H9 (cell line): ENCODE measurements around the gene FUT8. TPM values are rescaled to one million over a fixed set of nuclear protein-coding genes. Genes with fewer than 3 reads are reported as not detected.

Experiments
- DNase-seq: peaks from one replicate; pipeline ENCODE4 v3.0.0-alpha.2; 2017
- H2AFZ ChIP-seq: one replicate; pipeline ENCODE4 v1.6.1; 2013; ENCODE audit warnings: mild to moderate bottlenecking, low read length, control low read depth, moderate library complexity
- H2AK5ac ChIP-seq: 2 replicates; pipeline ENCODE4 v1.6.1; 2013; ENCODE audit warnings: low read length, control low read depth, mixed read lengths; ENCODE audit not compliant: insufficient read length
- H2BK120ac ChIP-seq: one replicate; pipeline ENCODE4 v1.6.1; 2013; ENCODE audit warnings: low read depth, mild to moderate bottlenecking, low read length, control low read depth, inconsistent platforms; ENCODE audit not compliant: poor library complexity, severe bottlenecking
- H2BK12ac ChIP-seq: 2 replicates; pipeline ENCODE4 v1.6.1; 2013; ENCODE audit warnings: low read length, control low read depth, mixed read lengths, low read depth; ENCODE audit not compliant: insufficient read length
- H2BK15ac ChIP-seq: 2 replicates; pipeline ENCODE4 v1.6.1; 2013; ENCODE audit warnings: low read depth, low read length, control low read depth
- H2BK20ac ChIP-seq: one replicate; pipeline ENCODE4 v1.6.1; 2013; ENCODE audit warnings: low read depth, mild to moderate bottlenecking, low read length, control low read depth, inconsistent platforms; ENCODE audit not compliant: poor library complexity, severe bottlenecking
- H2BK5ac ChIP-seq: 2 replicates; pipeline ENCODE4 v1.6.1; 2013; ENCODE audit warnings: low read length, control low read depth, mixed read lengths; ENCODE audit not compliant: insufficient read length
- H3K14ac ChIP-seq: 2 replicates; pipeline ENCODE4 v1.6.1; 2013; ENCODE audit warnings: low read length, control low read depth; ENCODE audit not compliant: insufficient read depth
- H3K18ac ChIP-seq: 2 replicates; pipeline ENCODE4 v1.6.1; 2013; ENCODE audit warnings: low read depth, mild to moderate bottlenecking, mixed read lengths, low read length, control low read depth; ENCODE audit not compliant: insufficient read length
- H3K23ac ChIP-seq: 2 replicates; pipeline ENCODE4 v1.6.1; 2013; ENCODE audit warnings: low read length, control low read depth, mixed read lengths, low read depth; ENCODE audit not compliant: insufficient read length
- H3K23me2 ChIP-seq: 2 replicates; pipeline ENCODE4 v1.6.1; 2013; ENCODE audit warnings: low read depth, mild to moderate bottlenecking, mixed read lengths, low read length, control low read depth; ENCODE audit not compliant: insufficient read length, poor library complexity, severe bottlenecking
- H3K27ac ChIP-seq: 2 replicates; pipeline ENCODE4 v1.5.1; 2013; ENCODE audit warnings: low read length, control low read depth, mixed read lengths, low read depth; ENCODE audit not compliant: insufficient read length
- H3K27me3 ChIP-seq: 2 replicates; pipeline ENCODE4 v1.6.1; 2013; ENCODE audit warnings: low read length, control low read depth, inconsistent platforms; ENCODE audit not compliant: insufficient read depth
- H3K4ac ChIP-seq: 2 replicates; pipeline ENCODE4 v1.6.1; 2013; ENCODE audit warnings: low read depth, mild to moderate bottlenecking, control low read depth, inconsistent platforms, low read length, moderate library complexity
- H3K4me1 ChIP-seq: 2 replicates; pipeline ENCODE4 v1.6.1; 2013; ENCODE audit warnings: low read length, control low read depth, inconsistent platforms; ENCODE audit not compliant: insufficient read depth
- H3K4me2 ChIP-seq: 2 replicates; pipeline ENCODE4 v1.6.1; 2013; ENCODE audit warnings: low read length, control low read depth, mixed read lengths; ENCODE audit not compliant: insufficient read length, insufficient read depth
- H3K56ac ChIP-seq: 2 replicates; pipeline ENCODE4 v1.6.1; 2013; ENCODE audit warnings: low read depth, mild to moderate bottlenecking, mixed read lengths, low read length, control low read depth; ENCODE audit not compliant: insufficient read length
- H3K79me1 ChIP-seq: 2 replicates; pipeline ENCODE4 v1.6.1; 2013; ENCODE audit warnings: low read depth, mild to moderate bottlenecking, moderate library complexity, low read length, control low read depth, inconsistent platforms; ENCODE audit not compliant: insufficient read depth, poor library complexity, severe bottlenecking
- H3K79me2 ChIP-seq: 2 replicates; pipeline ENCODE4 v1.6.1; 2013; ENCODE audit warnings: low read length, control low read depth, inconsistent platforms; ENCODE audit not compliant: insufficient read depth
- H3K9ac ChIP-seq: 2 replicates; pipeline ENCODE4 v1.6.1; 2013; ENCODE audit warnings: low read length, control low read depth, mixed read lengths; ENCODE audit not compliant: insufficient read length; ENCODE audit errors: extremely low read depth
- H3K9me3 ChIP-seq: one replicate; pipeline ENCODE4 v1.6.1; 2013; ENCODE audit warnings: low read depth, low read length, inconsistent platforms; ENCODE audit not compliant: control insufficient read depth
- H3T11ph ChIP-seq: one replicate; pipeline ENCODE4 v1.6.1; 2013; ENCODE audit warnings: mild to moderate bottlenecking, low read length, control low read depth, inconsistent platforms
- H4K20me1 ChIP-seq: one replicate; pipeline ENCODE4 v1.6.1; 2013; ENCODE audit not compliant: control insufficient read depth, insufficient read length, insufficient read depth
- H4K5ac ChIP-seq: 2 replicates; pipeline ENCODE4 v1.6.1; 2013; ENCODE audit warnings: low read depth, mild to moderate bottlenecking, mixed read lengths, low read length, control low read depth; ENCODE audit not compliant: insufficient read length
- H4K8ac ChIP-seq: replicated peaks from 2 replicates; pipeline ENCODE4 v1.6.1; 2013; ENCODE audit warnings: low read length, control low read depth, mixed read lengths, low read depth; ENCODE audit not compliant: insufficient read length
- H4K91ac ChIP-seq: 2 replicates; pipeline ENCODE4 v1.6.1; 2013; ENCODE audit warnings: low read depth, mild to moderate bottlenecking, moderate library complexity, mixed read lengths, low read length, control low read depth; ENCODE audit not compliant: insufficient read length
- H3K27ac Mint-ChIP-seq, 3 experiments: 2 replicates in 2 of 3; 3 replicates in 1 of 3; pipeline ENCODE4 v1.8.0; 2020 to 2021; ENCODE audit warnings: mixed read lengths in 3 of 3, mild to moderate bottlenecking in 1 of 3, moderate library complexity in 1 of 3
- H3K27me3 Mint-ChIP-seq: 2 replicates; pipeline ENCODE4 v1.8.0; 2021; ENCODE audit warnings: low read depth, mild to moderate bottlenecking, moderate library complexity, mixed read lengths
- H3K36me3 Mint-ChIP-seq, 3 experiments: 2 replicates in 2 of 3; 3 replicates in 1 of 3; pipeline ENCODE4 v1.8.0; 2020 to 2021; ENCODE audit warnings: low read depth in 3 of 3, mixed read lengths in 3 of 3; ENCODE audit not compliant: insufficient read depth in 1 of 3
- H3K4me1 Mint-ChIP-seq, 2 experiments: 2 replicates each; pipeline ENCODE4 v1.8.0; 2020; ENCODE audit warnings: mixed read lengths in 2 of 2
- H3K4me3 Mint-ChIP-seq, 2 experiments: 2 replicates in 1 of 2; 3 replicates in 1 of 2; pipeline ENCODE4 v1.8.0; 2020 to 2021; ENCODE audit warnings: mild to moderate bottlenecking in 2 of 2, mixed read lengths in 2 of 2, moderate library complexity in 1 of 2
- H3K9me3 Mint-ChIP-seq, 2 experiments: 2 replicates in 1 of 2; 3 replicates in 1 of 2; pipeline ENCODE4 v1.8.0; 2020; ENCODE audit warnings: mild to moderate bottlenecking in 2 of 2, mixed read lengths in 2 of 2, moderate library complexity in 1 of 2
- WGBS: extraction: QIAGEN DNeasy Blood & Tissue Kit; methylation state at CpG from one replicate; pipeline ENCODE4 v1.1.7; 2013; ENCODE audit warnings: missing lambda C conversion rate, low lambda C conversion rate, mixed read lengths; ENCODE audit not compliant: insufficient read length; ENCODE audit errors: extremely low coverage; 5-methylcytosine and 5-hydroxymethylcytosine counted together
- total RNA-seq: library from RNA; stranded (reverse); gene quantifications from 2 replicates; pipeline ENCODE4 v1.2.1, GENCODE V29; 2021
- TF ChIP-seq, protein P1 (sequence below): fragments of 200-600 bp; sonication (generic); conservative IDR thresholded peaks from 3 replicates; pipeline ENCODE4 v1.8.0; 2021; ENCODE audit warnings: antibody characterized with exemption, mild to moderate bottlenecking

FUT8 gene
- total RNA-seq, 1 experiment from 2014 or later: 44.3 TPM

DNA sequence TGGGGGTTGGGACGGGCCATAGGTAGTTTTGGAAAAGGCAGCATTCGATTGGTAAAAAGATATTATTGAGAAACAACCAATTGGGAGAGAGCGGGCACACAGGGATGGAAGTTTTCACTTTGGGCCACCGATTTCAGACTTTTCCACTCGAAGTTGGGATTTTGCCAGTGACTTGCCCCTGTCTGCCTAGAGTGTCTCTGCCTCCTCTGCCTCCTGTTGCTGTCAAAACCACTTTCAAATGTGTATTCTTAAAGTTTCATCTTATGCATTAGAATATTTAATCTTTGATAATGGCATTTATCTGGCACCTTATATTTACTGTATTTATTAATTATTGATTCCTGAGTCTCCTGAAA, 182.3 kb downstream of the FUT8 start:
- no peaks in the 10 kb centered on the region for H3K36me3 Mint-ChIP-seq
- no peak overlapping the region for H4K8ac ChIP-seq
- H3K9me3 Mint-ChIP-seq: no peaks in the 10 kb centered on the region
- no peaks in the 10 kb centered on the region for H3K79me2 ChIP-seq
- H2BK15ac ChIP-seq: no peak overlapping the region
- no peaks in the 10 kb centered on the region for H4K20me1 ChIP-seq
- no peaks in the 10 kb centered on the region for H3K23me2 ChIP-seq
- no peak overlapping the region for H2BK12ac ChIP-seq
- no peak overlapping the region for H3K9ac ChIP-seq
- no peak overlapping the region; a peak in 1 of 5 replicates for H3K4me3 Mint-ChIP-seq
- H2BK5ac ChIP-seq: no peak overlapping the region
- H4K91ac ChIP-seq: no peak overlapping the region
- WGBS: no CpG with 5 or more reads among the region's 5 CpGs
- no peak overlapping the region for H3K14ac ChIP-seq
- H3T11ph ChIP-seq: no peak overlapping the region
- H2BK20ac ChIP-seq: no peak overlapping the region
- H3K27ac Mint-ChIP-seq: peak overlapping the region in 1 of 3 experiments; percentile 65; a peak in 1 of 7 replicates
- no peaks in the 10 kb centered on the region for H3K9me3 ChIP-seq
- no peak overlapping the region for H3K18ac ChIP-seq
- H3K27me3 ChIP-seq: no peaks in the 10 kb centered on the region
- H2AFZ ChIP-seq: no peak overlapping the region
- no peaks in the 10 kb centered on the region for H3K27me3 Mint-ChIP-seq
- no peak overlapping the region for H4K5ac ChIP-seq
- H3K23ac ChIP-seq: no peak overlapping the region
- TF ChIP-seq, protein P1, sequence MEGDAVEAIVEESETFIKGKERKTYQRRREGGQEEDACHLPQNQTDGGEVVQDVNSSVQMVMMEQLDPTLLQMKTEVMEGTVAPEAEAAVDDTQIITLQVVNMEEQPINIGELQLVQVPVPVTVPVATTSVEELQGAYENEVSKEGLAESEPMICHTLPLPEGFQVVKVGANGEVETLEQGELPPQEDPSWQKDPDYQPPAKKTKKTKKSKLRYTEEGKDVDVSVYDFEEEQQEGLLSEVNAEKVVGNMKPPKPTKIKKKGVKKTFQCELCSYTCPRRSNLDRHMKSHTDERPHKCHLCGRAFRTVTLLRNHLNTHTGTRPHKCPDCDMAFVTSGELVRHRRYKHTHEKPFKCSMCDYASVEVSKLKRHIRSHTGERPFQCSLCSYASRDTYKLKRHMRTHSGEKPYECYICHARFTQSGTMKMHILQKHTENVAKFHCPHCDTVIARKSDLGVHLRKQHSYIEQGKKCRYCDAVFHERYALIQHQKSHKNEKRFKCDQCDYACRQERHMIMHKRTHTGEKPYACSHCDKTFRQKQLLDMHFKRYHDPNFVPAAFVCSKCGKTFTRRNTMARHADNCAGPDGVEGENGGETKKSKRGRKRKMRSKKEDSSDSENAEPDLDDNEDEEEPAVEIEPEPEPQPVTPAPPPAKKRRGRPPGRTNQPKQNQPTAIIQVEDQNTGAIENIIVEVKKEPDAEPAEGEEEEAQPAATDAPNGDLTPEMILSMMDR: no peak
- no peak overlapping the region for H2AK5ac ChIP-seq
- H3K79me1 ChIP-seq: no peaks in the 10 kb centered on the region
- no peak overlapping the region for H3K27ac ChIP-seq
- H3K56ac ChIP-seq: no peak overlapping the region
- peaks cover 14 to 15% of the 10 kb centered on the region in 2 experiments for H3K4me1 Mint-ChIP-seq
- H3K4ac ChIP-seq: no peak overlapping the region
- DNase-seq: no peak
- no peak overlapping the region for H3K4me2 ChIP-seq
- H3K4me1 ChIP-seq: peaks cover 7% of the 10 kb centered on the region; the same call in 1 of the 2 replicates
- H2BK120ac ChIP-seq: no peak overlapping the region
